ENCODE data around the gene AGBL5. TPM values are rescaled to one million over a fixed set of nuclear protein-coding genes. Genes with fewer than 3 reads are reported as not detected.

The AGBL5 gene
- total RNA-seq, 1 donor from 2014 or later = 18.9 TPM

GRCh38 chr2:27025281-27025800 lies 26.1 kb upstream of the AGBL5 start:
- DNase-seq (no peak), ATAC-seq (no peak)
- Histone ChIP-seq H3K36me3 (peaks cover 48% of the 10 kb centered on the region), H3K9me3 (no peaks in the 10 kb centered on the region), H3K27me3 (ENCODE audit: low read depth) (no peaks in the 10 kb centered on the region), H3K27ac (no peak overlapping the region), H3K4me3 (no peak overlapping the region), H3K4me1 (no peaks in the 10 kb centered on the region)
- no peak for TF ChIP-seq CTCF (IDR thresholded peaks at IDR 0.05)
- intact Hi-C loops (cut with DNase I) = no loop called here

DNA sequence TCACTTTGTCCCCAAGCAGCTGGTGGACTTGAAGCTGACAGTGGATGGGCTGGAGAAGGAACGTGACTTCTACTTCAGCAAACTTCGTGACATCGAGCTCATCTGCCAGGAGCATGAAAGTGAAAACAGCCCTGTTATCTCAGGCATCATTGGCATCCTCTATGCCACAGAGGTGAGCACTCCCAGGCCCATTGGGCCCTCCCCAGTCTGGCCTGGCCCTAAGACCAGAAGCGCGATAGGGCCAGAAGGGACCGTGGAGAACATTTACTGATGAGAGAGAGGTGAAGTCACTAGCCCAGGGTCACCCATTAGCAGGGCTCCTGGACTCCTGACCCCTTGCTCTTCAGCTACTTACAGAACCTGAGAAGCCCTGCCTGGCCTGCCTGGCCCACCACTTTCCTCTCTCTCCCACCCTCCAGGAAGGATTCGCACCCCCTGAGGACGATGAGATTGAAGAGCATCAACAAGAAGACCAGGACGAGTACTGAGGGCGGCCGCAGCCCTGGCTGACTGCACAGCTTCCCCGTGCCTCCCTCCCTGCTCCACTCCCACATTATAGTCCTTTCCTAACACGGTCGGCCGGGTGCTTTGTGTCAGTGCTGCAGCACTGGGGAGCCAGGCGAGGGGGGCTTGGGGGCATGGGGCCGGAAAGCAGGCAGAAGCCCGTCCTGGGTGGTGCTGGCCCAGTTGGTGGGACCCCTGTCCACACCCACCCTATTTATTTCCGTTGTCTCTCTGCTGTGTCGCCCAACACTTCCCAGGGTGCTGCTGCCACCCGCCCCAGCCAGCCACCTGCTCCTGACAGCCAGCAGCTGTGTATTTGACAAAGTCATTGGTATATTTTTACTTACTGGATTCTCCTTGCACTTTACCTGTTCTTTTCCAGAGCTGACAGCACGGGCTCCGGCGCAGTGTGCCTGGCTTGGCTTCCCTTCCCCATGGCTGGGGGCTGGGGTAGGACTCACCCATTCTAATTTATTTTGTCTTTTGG lies 25.3 kb upstream of the AGBL5 start:
- ATAC-seq (no peak), DNase-seq (no peak)
- Histone ChIP-seq H3K4me3 (no peak overlapping the region), H3K9me3 (no peaks in the 10 kb centered on the region), H3K27me3 (ENCODE audit: low read depth) (no peaks in the 10 kb centered on the region), H3K4me1 (no peaks in the 10 kb centered on the region), H3K27ac (no peak overlapping the region), H3K36me3 (peaks cover 48% of the 10 kb centered on the region)
- TF ChIP-seq CTCF (IDR thresholded peaks at IDR 0.05) = no peak
- intact Hi-C loops (cut with DNase I) = no loop called here

GRCh38 chr2:27027211-27027651 lies 24.2 kb upstream of the AGBL5 start:
- H3K4me3 ChIP-seq = no peak overlapping the region
- no peak overlapping the region for H3K27ac ChIP-seq
- no peaks in the 10 kb centered on the region for H3K9me3 ChIP-seq
- intact Hi-C loops (cut with DNase I) = no loop called here
- H3K27me3 ChIP-seq (ENCODE audit: low read depth) = no peaks in the 10 kb centered on the region
- peaks cover 4% of the 10 kb centered on the region for H3K4me1 ChIP-seq
- ATAC-seq (no peak), DNase-seq (no peak)
- no peak for TF ChIP-seq CTCF (IDR thresholded peaks at IDR 0.05)
- H3K36me3 ChIP-seq = peaks cover 47% of the 10 kb centered on the region

DNA sequence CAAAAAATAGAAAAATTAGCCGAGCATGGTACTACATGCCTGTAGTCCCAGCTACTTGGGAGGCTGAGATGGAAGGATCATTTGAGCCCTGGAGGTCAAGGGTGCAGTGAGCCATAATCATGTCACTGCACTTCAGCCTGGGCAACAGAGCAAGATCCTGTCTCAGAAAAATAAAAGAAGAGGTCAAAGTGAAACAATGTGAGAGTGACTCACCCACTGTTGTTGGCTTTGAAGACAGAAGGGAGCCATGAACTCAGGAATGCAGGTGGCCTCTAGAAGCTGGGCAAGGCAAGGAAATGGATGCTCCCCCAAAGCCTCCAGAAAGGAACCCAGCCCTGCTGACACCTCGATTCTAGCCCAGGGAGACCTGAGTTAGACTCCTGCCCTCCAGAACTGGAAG lies 22.4 kb upstream of the AGBL5 start:
- ATAC-seq = no peak
- intact Hi-C loops (cut with DNase I) = no loop called here

More for the DNA sequence above, 22.4 kb upstream of the AGBL5 start:
- no peak overlapping the region for H3K4me3 ChIP-seq
- no peak overlapping the region for H3K27ac ChIP-seq
- H3K27me3 ChIP-seq (ENCODE audit: low read depth) = no peaks in the 10 kb centered on the region
- H3K4me1 ChIP-seq = peaks cover 15% of the 10 kb centered on the region
- H3K36me3 ChIP-seq = peaks cover 30% of the 10 kb centered on the region
- no peak for DNase-seq
- H3K9me3 ChIP-seq = no peaks in the 10 kb centered on the region
- TF ChIP-seq CTCF (IDR thresholded peaks at IDR 0.05) = no peak

All from lower lobe of right lung (tissue), 2 donors.